GM11168 (cell line): Measurements from ENCODE around the gene PCDH9.

ENCODE experiments used
- in situ Hi-C: fragments of 300-500 bp; cut with MboI; formaldehyde crosslinking; loops from one replicate; pipeline ENCODE4 v1.12.0; 2022; ENCODE audit warnings: low sequenced_read_pairs; ENCODE audit not compliant: unreplicated experiment

The PCDH9 gene, protein sequence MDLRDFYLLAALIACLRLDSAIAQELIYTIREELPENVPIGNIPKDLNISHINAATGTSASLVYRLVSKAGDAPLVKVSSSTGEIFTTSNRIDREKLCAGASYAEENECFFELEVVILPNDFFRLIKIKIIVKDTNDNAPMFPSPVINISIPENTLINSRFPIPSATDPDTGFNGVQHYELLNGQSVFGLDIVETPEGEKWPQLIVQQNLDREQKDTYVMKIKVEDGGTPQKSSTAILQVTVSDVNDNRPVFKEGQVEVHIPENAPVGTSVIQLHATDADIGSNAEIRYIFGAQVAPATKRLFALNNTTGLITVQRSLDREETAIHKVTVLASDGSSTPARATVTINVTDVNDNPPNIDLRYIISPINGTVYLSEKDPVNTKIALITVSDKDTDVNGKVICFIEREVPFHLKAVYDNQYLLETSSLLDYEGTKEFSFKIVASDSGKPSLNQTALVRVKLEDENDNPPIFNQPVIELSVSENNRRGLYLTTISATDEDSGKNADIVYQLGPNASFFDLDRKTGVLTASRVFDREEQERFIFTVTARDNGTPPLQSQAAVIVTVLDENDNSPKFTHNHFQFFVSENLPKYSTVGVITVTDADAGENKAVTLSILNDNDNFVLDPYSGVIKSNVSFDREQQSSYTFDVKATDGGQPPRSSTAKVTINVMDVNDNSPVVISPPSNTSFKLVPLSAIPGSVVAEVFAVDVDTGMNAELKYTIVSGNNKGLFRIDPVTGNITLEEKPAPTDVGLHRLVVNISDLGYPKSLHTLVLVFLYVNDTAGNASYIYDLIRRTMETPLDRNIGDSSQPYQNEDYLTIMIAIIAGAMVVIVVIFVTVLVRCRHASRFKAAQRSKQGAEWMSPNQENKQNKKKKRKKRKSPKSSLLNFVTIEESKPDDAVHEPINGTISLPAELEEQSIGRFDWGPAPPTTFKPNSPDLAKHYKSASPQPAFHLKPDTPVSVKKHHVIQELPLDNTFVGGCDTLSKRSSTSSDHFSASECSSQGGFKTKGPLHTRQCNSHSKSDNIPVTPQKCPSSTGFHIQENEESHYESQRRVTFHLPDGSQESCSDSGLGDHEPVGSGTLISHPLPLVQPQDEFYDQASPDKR (N-terminal part only)

DNA sequence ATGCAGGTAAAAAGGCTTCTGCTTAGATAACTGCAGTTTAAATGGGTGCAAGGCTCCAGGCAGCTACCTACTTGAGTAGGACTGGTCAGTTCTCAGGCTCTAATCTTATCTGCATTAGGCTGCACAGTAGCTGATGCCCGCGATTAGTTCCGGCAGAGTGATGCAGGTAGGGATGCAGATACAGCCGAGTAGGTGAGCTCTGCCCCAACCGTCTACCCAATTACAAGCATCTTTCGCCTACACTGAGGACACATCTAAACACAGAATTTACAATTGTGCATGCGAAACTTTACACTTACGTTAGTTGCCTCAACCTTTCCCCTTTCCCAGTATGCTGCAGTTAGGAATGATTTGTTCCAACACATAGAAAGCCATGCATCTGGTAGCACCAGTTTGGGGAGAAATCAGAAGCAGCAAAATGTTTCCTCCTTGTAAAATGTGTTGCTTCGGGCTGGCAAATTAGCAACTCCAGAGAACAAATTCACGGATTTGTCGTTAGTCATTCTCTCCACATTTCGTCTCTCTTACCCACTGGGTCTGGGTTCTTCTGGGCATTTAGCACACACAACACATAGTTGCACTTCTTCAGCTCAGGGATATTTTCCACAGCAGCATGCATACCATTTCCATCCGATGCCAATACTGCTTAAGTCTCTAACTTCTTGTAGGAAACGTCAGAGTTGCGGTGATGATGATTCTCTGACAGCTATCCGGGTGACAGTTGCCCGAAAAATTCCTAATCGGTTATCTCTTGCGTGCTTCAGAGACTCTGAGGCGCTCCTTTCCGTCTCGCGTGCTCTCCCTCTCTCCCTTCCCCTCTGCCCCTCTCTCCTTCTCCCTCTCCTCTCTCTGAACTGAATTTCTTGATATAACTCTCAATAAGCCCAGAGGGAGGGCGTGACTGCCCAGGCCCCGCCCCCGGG, at the start of gene PCDH9:
TSS of gene PCDH9 (minus strand) at position 856 of the 923 bp plus-strand sequence. CDS start 1,896 bp downstream, outside the sequence.
- in situ Hi-C loops = no loop called here

DNA sequence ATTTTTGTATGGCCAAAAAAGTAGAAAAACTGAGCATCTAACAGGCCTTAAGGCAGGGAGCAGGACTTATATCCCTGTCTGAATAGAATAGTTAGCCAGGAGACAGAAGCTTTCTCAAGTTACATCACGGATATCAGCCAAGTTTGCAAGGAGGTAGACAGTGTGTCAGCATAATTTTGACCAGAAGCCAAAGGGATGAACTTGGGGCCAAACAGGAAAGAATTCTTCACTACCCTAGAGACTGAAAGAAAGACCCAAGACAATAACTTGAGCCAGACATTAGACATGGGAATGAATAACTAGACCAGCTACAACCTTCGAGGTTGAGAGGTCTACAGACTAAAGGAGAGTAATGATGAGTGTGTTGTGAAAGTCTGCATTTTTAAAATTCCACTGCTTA, 48.1 kb upstream of the PCDH9 start:
- in situ Hi-C loops = no loop called here

GRCh38 chr13:67277581-67277980, 47.4 kb upstream of the PCDH9 start:
- in situ Hi-C loops = no loop called here

DNA sequence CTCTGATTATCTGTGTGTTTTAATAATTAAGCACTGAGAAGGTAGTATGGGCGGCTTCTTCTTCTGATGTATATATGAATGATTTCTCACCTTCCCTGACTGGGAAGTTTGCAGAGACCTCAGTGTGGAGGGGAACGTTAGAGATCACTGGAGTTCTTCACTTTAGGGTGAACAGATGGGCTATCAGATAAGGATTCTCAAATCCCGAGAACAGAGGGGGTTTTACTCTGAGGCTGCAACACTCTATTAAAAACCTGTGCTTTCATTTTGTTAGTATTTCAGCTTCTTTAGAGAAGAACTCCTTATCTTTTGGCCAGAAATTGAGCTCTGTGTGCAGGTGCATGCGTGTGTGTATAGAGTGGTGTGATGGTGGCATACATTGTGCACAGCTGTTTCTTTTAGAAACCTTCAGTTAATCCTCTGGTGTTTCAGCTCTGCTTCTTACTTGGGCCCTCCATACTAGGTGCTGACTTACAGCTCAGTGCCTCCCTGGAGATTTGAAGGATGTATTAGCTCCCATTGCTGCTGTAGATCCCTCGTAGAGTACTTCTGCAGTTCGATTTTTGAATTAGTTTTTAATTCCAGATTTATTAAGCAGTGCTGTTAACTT, 45.3 kb upstream of the PCDH9 start:
- in situ Hi-C loops = no loop called here

GRCh38 chr13:67273001-67273400, 42.9 kb upstream of the PCDH9 start:
- in situ Hi-C loops = no loop called here

DNA sequence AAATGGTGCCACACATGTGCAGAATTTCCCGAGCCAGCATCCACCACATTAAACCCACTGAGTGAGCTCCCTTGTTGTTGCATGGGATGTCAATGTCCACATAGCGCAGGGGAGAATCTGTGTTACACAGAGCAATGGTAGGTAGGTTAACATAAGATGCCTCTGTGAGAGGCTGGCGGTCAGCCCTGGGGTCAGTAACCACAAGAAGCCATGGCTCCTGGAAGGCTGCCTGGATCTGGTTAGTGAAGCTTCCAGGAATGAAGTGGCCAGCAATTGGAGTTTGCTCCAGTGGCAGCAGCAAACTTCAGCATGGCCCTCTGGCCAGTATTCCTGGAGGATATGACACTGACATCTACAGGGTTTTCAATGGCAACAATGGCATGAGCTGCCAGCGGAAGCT, 37.0 kb upstream of the PCDH9 start:
- in situ Hi-C loops = no loop called here

- in situ Hi-C loops = no loop called here
Observed at GRCh38 chr13:67259208-67259607, 29.1 kb upstream of the PCDH9 start.

GRCh38 chr13:67258482-67258881, 28.3 kb upstream of the PCDH9 start:
- in situ Hi-C loops = no loop called here

GRCh38 chr13:67238861-67239260, 8.7 kb upstream of the PCDH9 start:
- in situ Hi-C loops = no loop called here

- in situ Hi-C loops = no loop called here
Observed at GRCh38 chr13:67238277-67238859, 8.2 kb upstream of the PCDH9 start.

DNA sequence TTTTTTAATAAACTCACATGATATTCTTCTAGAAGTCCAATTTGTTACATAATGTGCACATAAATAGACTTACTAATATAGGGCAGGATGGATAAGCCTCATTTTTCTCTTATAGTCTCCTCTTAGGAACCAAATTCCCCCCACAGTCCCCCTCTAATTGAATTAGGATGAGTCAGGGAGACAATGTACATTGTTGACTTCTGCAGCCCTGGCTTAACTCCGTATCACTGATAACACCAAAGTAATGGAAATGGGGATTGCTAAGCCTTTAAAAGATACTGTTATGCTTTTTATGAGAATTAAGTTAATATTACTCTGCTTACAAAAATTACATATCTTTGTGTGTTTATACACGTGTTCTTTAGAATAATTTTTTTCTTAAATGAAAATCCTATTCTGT, 5.1 kb upstream of the PCDH9 start:
- in situ Hi-C loops = no loop called here

DNA sequence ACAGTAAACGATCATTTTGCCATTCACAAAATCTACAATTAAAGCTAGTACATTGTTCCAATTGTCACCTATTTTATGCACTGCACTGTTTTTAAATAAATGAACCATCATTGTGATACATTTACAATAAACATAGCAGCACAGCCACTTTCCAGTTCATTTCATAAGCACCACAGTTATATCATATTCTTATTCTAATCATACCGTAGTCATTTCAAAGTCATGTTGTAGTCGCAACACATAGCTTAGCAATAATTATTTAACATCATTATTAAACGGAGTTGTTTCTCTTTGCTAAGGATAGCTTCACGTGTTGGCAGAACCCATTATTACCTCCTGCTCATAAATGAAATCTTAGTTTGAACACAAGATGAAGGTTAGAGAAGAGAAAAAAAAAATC, 2.2 kb upstream of the PCDH9 start:
- in situ Hi-C loops = no loop called here

GRCh38 chr13:67231289-67232000, 1.3 kb upstream of the PCDH9 start:
- in situ Hi-C loops = no loop called here

DNA sequence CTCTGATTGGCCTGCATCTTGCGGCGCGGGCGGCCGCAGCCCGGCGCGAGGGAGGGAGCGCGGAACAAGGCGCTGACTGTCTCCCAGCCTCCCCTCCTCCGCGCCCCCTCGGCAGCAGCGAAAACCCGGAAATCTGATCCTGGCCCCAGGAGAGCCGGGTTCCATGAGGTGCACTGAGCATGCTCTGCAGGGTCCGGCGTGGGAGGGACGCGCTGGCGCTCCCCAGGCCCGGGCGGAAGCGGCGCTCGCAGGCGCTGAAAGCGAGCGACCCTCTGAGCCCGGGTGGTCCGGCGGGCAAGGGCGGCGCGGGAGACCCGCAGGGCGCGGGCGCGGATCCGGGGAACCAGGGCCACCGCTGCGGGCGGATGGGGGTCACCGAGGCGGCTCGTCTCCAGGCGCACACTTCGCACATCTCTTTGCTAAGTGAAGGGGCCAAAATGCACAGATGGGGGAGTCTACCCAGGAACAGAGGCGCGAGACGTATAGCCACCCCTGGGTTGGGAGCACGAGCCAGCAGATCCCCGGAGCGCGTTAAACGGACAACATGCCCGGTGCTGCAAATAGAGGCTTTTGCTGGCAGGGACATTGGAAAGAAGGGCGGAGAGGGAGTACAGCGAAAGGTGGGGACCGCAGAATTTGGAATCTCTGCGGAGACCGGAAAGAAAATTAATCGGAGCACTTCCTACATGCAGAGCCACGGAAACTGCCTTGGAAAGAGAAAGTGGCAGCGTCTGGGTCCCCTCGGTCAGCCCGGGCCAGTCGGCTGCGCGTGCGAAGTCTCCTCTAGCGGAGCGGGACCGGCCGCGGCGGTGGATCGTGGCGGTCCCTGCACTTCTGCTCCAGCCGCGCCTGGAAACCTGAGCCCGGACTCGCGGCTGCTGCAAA, 510 bp upstream of the PCDH9 start:
- in situ Hi-C loops = no loop called here

- in situ Hi-C loops = no loop called here
Observed at GRCh38 chr13:67228916-67229315, 1.2 kb downstream of the PCDH9 start.

GRCh38 chr13:67228031-67228430, 2.1 kb downstream of the PCDH9 start:
- in situ Hi-C loops = no loop called here

GRCh38 chr13:67227131-67227983, 2.8 kb downstream of the PCDH9 start:
- in situ Hi-C loops = no loop called here
